Activated CD8-positive, alpha-beta memory T cell treated with anti-CD3 and anti-CD28 coated beads for 48 hours (primary cell): Measurements from ENCODE around the gene BARHL2.

Experiments used
- DNase-seq, 3 experiments: peaks; one replicate each; pipeline ENCODE4 v3.0.0-alpha.2; 2020; ENCODE audit warnings: low read depth in 2 of 3, low spot score in 2 of 3

BARHL2 gene

GRCh38 chr1:90724926-90725656, 8.0 kb upstream of the BARHL2 start:
- DNase-seq, result no peak

- DNase-seq, result no peak
Observed at GRCh38 chr1:90724361-90724760, 7.3 kb upstream of the BARHL2 start.

- DNase-seq, result no peak
Observed at GRCh38 chr1:90723590-90724108, 6.5 kb upstream of the BARHL2 start.

- DNase-seq, result no peak
Observed at GRCh38 chr1:90722874-90723589, 5.9 kb upstream of the BARHL2 start.

- no peak for DNase-seq
Observed at GRCh38 chr1:90721210-90722194, 4.4 kb upstream of the BARHL2 start.

GRCh38 chr1:90720145-90720636, 3.1 kb upstream of the BARHL2 start:
- DNase-seq, result no peak

GRCh38 chr1:90719330-90720144, 2.4 kb upstream of the BARHL2 start:
- DNase-seq, result no peak

GRCh38 chr1:90718411-90719329, 1.6 kb upstream of the BARHL2 start:
- no peak for DNase-seq

GRCh38 chr1:90717665-90718410, 736 bp upstream of the BARHL2 start:
- no peak for DNase-seq

- DNase-seq, result no peak
Observed at GRCh38 chr1:90717356-90717664, 208 bp upstream of the BARHL2 start.

GRCh38 chr1:90716243-90716551, 905 bp downstream of the BARHL2 start:
- DNase-seq, result no peak

GRCh38 chr1:90715309-90715708, 1.8 kb downstream of the BARHL2 start:
- no peak for DNase-seq

- DNase-seq, result no peak
Observed at GRCh38 chr1:90714521-90714951, 2.6 kb downstream of the BARHL2 start.

GRCh38 chr1:90713741-90714509, 3.2 kb downstream of the BARHL2 start:
- DNase-seq, result no peak

GRCh38 chr1:90712915-90713730, 4.0 kb downstream of the BARHL2 start:
- no peak for DNase-seq

GRCh38 chr1:90712153-90712856, 4.8 kb downstream of the BARHL2 start:
- no peak for DNase-seq

- no peak for DNase-seq
Observed at GRCh38 chr1:90711696-90712095, 5.4 kb downstream of the BARHL2 start.
